Pancreas (tissue), 10 donors: ENCODE results near the gene PLS1. TPM values are rescaled to one million over a fixed set of nuclear protein-coding genes. Genes with fewer than 3 reads are reported as not detected.

ENCODE experiments used
- ATAC-seq, 4 donors: fragments of 200-7000 bp; cut with Tn5 transposase; one replicate each; pipeline versions ENCODE4 v1.8.0 to v1.9.1; 2020; ENCODE audit warnings: mild to moderate bottlenecking in 4 of 4, moderate library complexity in 4 of 4
- DNase-seq, 6 donors: peaks; one replicate each; pipeline ENCODE4 v3.0.0-alpha.2; 2020
- FAIRE-seq: peaks from 2 replicates; lab custom pipeline; 2012; peaks lifted over from hg19 to GRCh38; lab: Jason Lieb, UNC
- H3K27ac ChIP-seq, 4 donors: fragments of 200-600 bp; sonication (generic); 1 replicate in 3 of 4; 2 replicates in 1 of 4; pipeline versions ENCODE4 v1.5.0 to v1.8.0; 2020
- H3K27me3 ChIP-seq, 4 donors: fragments of 200-600 bp; one replicate each; pipeline ENCODE4 v1.8.0; 2021
- H3K36me3 ChIP-seq, 3 donors: fragments of 200-600 bp; sonication (generic) in 1 of 3; one replicate each; pipeline versions ENCODE4 v1.5.0 to v1.8.0; 2020 to 2021
- H3K4me1 ChIP-seq, 3 donors: fragments of 200-600 bp; one replicate each; pipeline ENCODE4 v1.8.0; 2021
- H3K4me3 ChIP-seq, 4 donors: fragments of 200-600 bp; sonication (generic) in 2 of 4; one replicate each; pipeline versions ENCODE4 v1.5.0 to v1.8.0; 2020 to 2021
- H3K9me3 ChIP-seq, 4 donors: fragments of 200-600 bp; one replicate each; pipeline ENCODE4 v1.8.0; 2021
- CTCF ChIP-seq, 4 donors: fragments of 200-600 bp; sonication (generic) in 3 of 4; IDR thresholded peaks; one replicate each; pipeline versions ENCODE4 v1.5.0 to v1.8.0; 2021; ENCODE audit warnings: antibody characterized with exemption in 4 of 4
- WGBS, 2 donors: extraction: QIAGEN DNeasy Blood & Tissue Kit; methylation state at CpG; one replicate each; pipeline ENCODE4 v1.1.7; 2013; 5-methylcytosine and 5-hydroxymethylcytosine counted together
- intact Hi-C, 3 donors: fragments of 100-400 bp; cut with DNase I; formaldehyde crosslinking; loops; one replicate each; pipeline versions ENCODE4 v1.11.1 to v1.14.2; 2022
- polyA plus RNA-seq, 2 donors: library from polyadenylated mRNA; stranded (reverse); fragments of 200-250 nt; gene quantifications; one replicate each; pipeline ENCODE4 v1.2.3, GENCODE V29; 2013
- total RNA-seq, 6 donors: library from RNA; stranded (reverse); fragmentation: NEBNext Ultra II Directional in 4 of 6; extraction: Animal tissue kit (Norgen Biotek cat#: 25700) in 4 of 6; gene quantifications; one replicate each; pipeline versions ENCODE4 v1.2.1 to v1.2.4, GENCODE V29; 2021 to 2023
- donor health status: healthy with polysubstance abuse.
- donor health status: DM: no; HTN: no; CAD: no; lungs with moderate emphysema.
- donor health status: DM: no; HTN: no; CAD: no.
- donor health status: control.
- donor health status: control.
- donor health status: Bipolar disorder and iron deficiency.
- donor health status: DM: yes; HTN: yes; CAD: no.
- donor health status: DM: no; HTN: no; CAD: no.
- donor health status: DM: no; HTN: no; CAD: no.
- donor health status: DM: yes; HTN: yes; CAD: no.

The PLS1 gene
- total and polyA plus RNA-seq, 8 donors = 3.0 to 23.6 (median 10.2) TPM

- Histone ChIP-seq H3K27ac (no peak overlapping the region), H3K27me3 (no peaks in the 10 kb centered on the region), H3K9me3 (no peaks in the 10 kb centered on the region), H3K36me3 (no peaks in the 10 kb centered on the region), H3K4me1 (peaks cover 0 to 5% (median 0%) of the 10 kb centered on the region in 3 donors), H3K4me3 (no peak overlapping the region)
- intact Hi-C loops = no loop called here
- 62 to 73% methylated on average over 6 of the region's 6 CpGs for WGBS, 2 donors
- ATAC-seq (no peak), DNase-seq (no peak), FAIRE-seq (no peak)
- no peak for TF ChIP-seq CTCF (IDR thresholded peaks at IDR 0.05)
These were observed 54.0 kb downstream of the PLS1 start for GRCh38 chr3:142650001-142650693.

- DNase-seq (no peak), FAIRE-seq (no peak), ATAC-seq (no peak)
- Histone ChIP-seq H3K9me3 (no peaks in the 10 kb centered on the region), H3K27ac (no peak overlapping the region), H3K4me1 (peaks cover 0 to 3% (median 0%) of the 10 kb centered on the region in 3 donors), H3K36me3 (no peaks in the 10 kb centered on the region), H3K27me3 (no peaks in the 10 kb centered on the region), H3K4me3 (no peak overlapping the region)
- TF ChIP-seq CTCF (IDR thresholded peaks at IDR 0.05) = no peak
- intact Hi-C loops = no loop called here
These were observed 55.5 kb downstream of the PLS1 start for GRCh38 chr3:142651711-142652110.

- H3K27ac ChIP-seq = no peak overlapping the region
- H3K36me3 ChIP-seq = no peaks in the 10 kb centered on the region
- H3K27me3 ChIP-seq = no peaks in the 10 kb centered on the region
- intact Hi-C loops = no loop called here
- DNase-seq (no peak), FAIRE-seq (no peak), ATAC-seq (no peak)
- TF ChIP-seq CTCF (IDR thresholded peaks at IDR 0.05) = no peak
- H3K9me3 ChIP-seq = no peaks in the 10 kb centered on the region
- WGBS, 2 donors = 93 to 94% methylated on average over 8 of the region's 8 CpGs
- no peak overlapping the region for H3K4me3 ChIP-seq
- H3K4me1 ChIP-seq = peaks cover 0 to 3% (median 0%) of the 10 kb centered on the region in 3 donors
These were observed 56.7 kb downstream of the PLS1 start for GRCh38 chr3:142652826-142653292.

- Histone ChIP-seq H3K4me1 (peaks cover 0 to 3% (median 0%) of the 10 kb centered on the region in 3 donors), H3K27ac (no peak overlapping the region), H3K27me3 (no peaks in the 10 kb centered on the region), H3K4me3 (no peak overlapping the region), H3K9me3 (no peaks in the 10 kb centered on the region), H3K36me3 (no peaks in the 10 kb centered on the region)
- FAIRE-seq (no peak), ATAC-seq (peak in 2 of 4 donors; percentile 35 to 48), DNase-seq (no peak)
- intact Hi-C loops = no loop called here
- no peak for TF ChIP-seq CTCF (IDR thresholded peaks at IDR 0.05)
These were observed 60.4 kb downstream of the PLS1 start for GRCh38 chr3:142656575-142656974.

- Histone ChIP-seq H3K36me3 (no peaks in the 10 kb centered on the region), H3K9me3 (no peaks in the 10 kb centered on the region), H3K27ac (no peak overlapping the region), H3K4me3 (no peak overlapping the region), H3K4me1 (peaks cover 0 to 3% (median 0%) of the 10 kb centered on the region in 3 donors), H3K27me3 (no peaks in the 10 kb centered on the region)
- TF ChIP-seq CTCF (IDR thresholded peaks at IDR 0.05) = no peak
- intact Hi-C loops = no loop called here
- FAIRE-seq (no peak), DNase-seq (no peak), ATAC-seq (no peak)
- WGBS, 2 donors = 85 to 91% methylated on average over 4 of the region's 4 CpGs
These were observed 60.8 kb downstream of the PLS1 start for GRCh38 chr3:142657033-142657432.
